ENCODE results near the gene HSD3B1. TPM values are rescaled to one million over a fixed set of nuclear protein-coding genes. Genes with fewer than 3 reads are reported as not detected.

Gene HSD3B1
- polyA plus RNA-seq, 2 of the 4 experiments (the other 2 are of a cell fraction) = not detected

- FAIRE-seq = no peak
- TF ChIP-seq RFX5 (IDR thresholded peaks at IDR 0.05) = no peak
- TF ChIP-seq HEYL (CRISPR knock-in tag; IDR thresholded peaks at IDR 0.05) = no peak
- no peak for TF ChIP-seq HOXB13 (CRISPR knock-in tag; IDR thresholded peaks at IDR 0.05; ENCODE audit: low read depth)
- TF ChIP-seq MYC (IDR thresholded peaks at IDR 0.05; ENCODE audit: borderline replicate concordance, low read length) = no peak
- TF ChIP-seq CHD2 (IDR thresholded peaks at IDR 0.05; ENCODE audit: low read length, partially characterized antibody) = no peak
- no peak for TF ChIP-seq ZSCAN20 (CRISPR knock-in tag; IDR thresholded peaks at IDR 0.05)
- no peak for TF ChIP-seq NFE2L2 (conservative IDR thresholded peaks at IDR 0.05; ENCODE audit: low read length)
- TF ChIP-seq HDAC2 (IDR thresholded peaks at IDR 0.05) = no peak
- TF ChIP-seq SMC3 (IDR thresholded peaks at IDR 0.05) = no peak
- no peak for TF ChIP-seq TP53 (CRISPR knock-in tag; IDR thresholded peaks at IDR 0.05)
- no peak for TF ChIP-seq CBX2 (IDR thresholded peaks at IDR 0.05; ENCODE audit: borderline replicate concordance, low read depth)
- Histone ChIP-seq H3K4me2 (no peak overlapping the region), H3K4me3 (no peak overlapping the region), H3K4me1 (no peaks in the 10 kb centered on the region), H3K27ac (no peak overlapping the region), H3K9me3 (no peaks in the 10 kb centered on the region)
- ATAC-seq = no peak
- DNase-seq (ENCODE audit: low read depth in 1 of 2, low spot score in 1 of 2) = no peak
- POLR2A ChIA-PET = no interaction called here
- CTCF ChIA-PET = no interaction called here
Measured at GRCh38 chr1:119490925-119491324, 16.1 kb upstream of the HSD3B1 start.

GRCh38 chr1:119492763-119493162 lies 14.2 kb upstream of the HSD3B1 start:
- TF ChIP-seq BHLHE40 (IDR thresholded peaks at IDR 0.05; ENCODE audit: low read depth, low read length) (no peak), RAD21 (conservative IDR thresholded peaks at IDR 0.05 in 1 of 2, IDR thresholded peaks at IDR 0.05 in 1 of 2) (no peak)
- Histone ChIP-seq H3K4me1 (no peaks in the 10 kb centered on the region), H3K9me3 (no peaks in the 10 kb centered on the region), H3K27ac (no peak overlapping the region), H3K4me2 (no peak overlapping the region), H3K4me3 (no peak overlapping the region)
- ATAC-seq (no peak), FAIRE-seq (no peak), DNase-seq (ENCODE audit: low read depth in 1 of 2, low spot score in 1 of 2) (no peak)
- CTCF ChIA-PET = no interaction called here
- POLR2A ChIA-PET = no interaction called here
- 0% methylated on average over 2 of the region's 2 CpGs for WGBS (ENCODE audit: missing lambda C conversion rate)

- H3K27ac ChIP-seq = no peak overlapping the region
- H3K4me2 ChIP-seq = no peak overlapping the region
- FAIRE-seq (no peak), DNase-seq (ENCODE audit: low read depth in 1 of 2, low spot score in 1 of 2) (no peak), ATAC-seq (no peak)
- ChIA-PET POLR2A (no interaction called here), CTCF (no interaction called here)
- TF ChIP-seq ATOH8 (CRISPR knock-in tag; IDR thresholded peaks at IDR 0.05; ENCODE audit: low read depth) (no peak), KDM1A (IDR thresholded peaks at IDR 0.05; ENCODE audit: low read depth) (no peak), E2F6 (IDR thresholded peaks at IDR 0.05; ENCODE audit: borderline replicate concordance, low read depth) (no peak), RNF2 (IDR thresholded peaks at IDR 0.05; ENCODE audit: borderline replicate concordance, low read depth) (no peak), USF2 (IDR thresholded peaks at IDR 0.05) (no peak), MYC (IDR thresholded peaks at IDR 0.05; ENCODE audit: borderline replicate concordance, low read length) (no peak), HMGXB4 (CRISPR knock-in tag; IDR thresholded peaks at IDR 0.05; ENCODE audit: borderline replicate concordance) (no peak), CBX8 (IDR thresholded peaks at IDR 0.05) (no peak), RAD21 (conservative IDR thresholded peaks at IDR 0.05 in 1 of 2, IDR thresholded peaks at IDR 0.05 in 1 of 2) (no peak), EP300 (IDR thresholded peaks at IDR 0.05) (no peak), CTCF (IDR thresholded peaks at IDR 0.05) (no peak), ZFP36 (IDR thresholded peaks at IDR 0.05; ENCODE audit: borderline replicate concordance, partially characterized antibody) (no peak), ZSCAN20 (CRISPR knock-in tag; IDR thresholded peaks at IDR 0.05) (no peak), CHD2 (IDR thresholded peaks at IDR 0.05; ENCODE audit: low read length, partially characterized antibody) (no peak), CHD4 (IDR thresholded peaks at IDR 0.05; ENCODE audit: borderline replicate concordance) (no peak), CEBPB (IDR thresholded peaks at IDR 0.05) (no peak), MAZ (IDR thresholded peaks at IDR 0.05; ENCODE audit: borderline replicate concordance, low read depth, low read length) (no peak), EHMT2 (IDR thresholded peaks at IDR 0.05; ENCODE audit: low read depth) (no peak), TFCP2L1 (CRISPR knock-in tag; IDR thresholded peaks at IDR 0.05) (no peak), ZC3H11A (IDR thresholded peaks at IDR 0.05) (no peak)
- H3K4me1 ChIP-seq = no peaks in the 10 kb centered on the region
- WGBS (ENCODE audit: missing lambda C conversion rate) = 29% methylated on average over 4 of the region's 4 CpGs
- H3K4me3 ChIP-seq = no peak overlapping the region
- H3K9me3 ChIP-seq = no peaks in the 10 kb centered on the region
Measured at GRCh38 chr1:119504831-119505230, 2.2 kb upstream of the HSD3B1 start.

Data from A549 (cell line).